HG03045 (cell line): ENCODE measurements around the gene THAP7.

Experiments
- ATAC-seq: cut with Tn5 transposase; IDR thresholded peaks from one replicate; pipeline ENCODE4 v1.9.1; 2021; ENCODE audit warnings: mild to moderate bottlenecking, moderate library complexity; ENCODE audit not compliant: unreplicated experiment

THAP7 gene

GRCh38 chr22:21031545-21032036 lies 29.7 kb upstream of the THAP7 start:
- ATAC-seq: no peak

GRCh38 chr22:21030621-21031544 lies 29.0 kb upstream of the THAP7 start:
- no peak for ATAC-seq

GRCh38 chr22:21030032-21030431 lies 28.1 kb upstream of the THAP7 start:
- no peak for ATAC-seq

DNA sequence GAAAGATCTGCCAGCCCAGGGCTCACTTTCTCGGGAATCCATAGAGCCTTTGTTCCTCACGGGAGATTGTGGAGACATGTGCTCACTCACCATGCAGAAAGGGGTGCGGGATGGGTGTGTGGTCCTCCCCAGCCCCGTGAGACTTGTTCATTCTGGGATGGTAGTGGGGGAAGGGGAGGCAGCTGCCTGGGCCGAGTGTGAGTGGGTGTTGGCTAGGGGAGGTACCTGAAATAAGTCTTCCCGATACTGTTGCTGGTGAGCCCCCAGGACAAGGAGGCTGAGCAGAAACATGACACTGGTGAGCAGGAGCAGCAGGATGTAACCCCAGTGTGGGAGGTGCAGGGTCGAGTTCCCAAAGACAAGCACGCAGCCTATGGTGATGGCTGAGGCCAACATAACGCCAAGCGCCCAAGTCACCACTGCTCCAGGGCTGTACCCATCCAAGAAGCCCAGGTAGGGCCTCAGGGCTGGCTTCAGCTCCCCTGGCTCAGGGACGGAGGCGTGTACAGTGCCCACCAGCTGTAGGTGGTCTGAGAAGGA lies 27.6 kb upstream of the THAP7 start:
- no peak for ATAC-seq

- no peak for ATAC-seq
These were observed 26.6 kb upstream of the THAP7 start for GRCh38 chr22:21028277-21029251.

- ATAC-seq: no peak
These were observed 25.1 kb upstream of the THAP7 start for GRCh38 chr22:21026783-21027692.

GRCh38 chr22:21025763-21026755 lies 24.1 kb upstream of the THAP7 start:
- no peak for ATAC-seq

GRCh38 chr22:21025266-21025665 lies 23.3 kb upstream of the THAP7 start:
- ATAC-seq: no peak

- no peak for ATAC-seq
These were observed 21.2 kb upstream of the THAP7 start for GRCh38 chr22:21022955-21023614.

DNA sequence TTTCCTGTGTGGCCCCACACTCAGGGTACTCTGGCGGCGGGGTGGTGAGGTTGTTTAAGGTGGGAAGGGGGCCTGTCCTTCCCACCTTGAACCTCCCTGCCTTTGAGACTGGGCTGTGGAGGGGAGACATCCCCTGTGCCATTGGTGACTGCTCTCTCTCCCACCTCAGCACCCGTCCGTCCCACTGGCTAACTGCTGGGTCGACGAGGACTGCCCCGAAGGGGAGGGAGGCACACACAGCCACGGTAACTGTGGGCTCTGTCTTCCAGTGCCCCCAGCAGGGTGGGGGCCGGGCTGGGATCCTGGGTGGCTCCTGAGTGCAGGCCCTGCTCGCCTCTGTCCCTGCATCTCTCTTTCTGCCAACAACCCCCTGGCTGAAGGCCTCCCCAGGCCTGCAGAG lies 20.6 kb upstream of the THAP7 start:
- no peak for ATAC-seq

DNA sequence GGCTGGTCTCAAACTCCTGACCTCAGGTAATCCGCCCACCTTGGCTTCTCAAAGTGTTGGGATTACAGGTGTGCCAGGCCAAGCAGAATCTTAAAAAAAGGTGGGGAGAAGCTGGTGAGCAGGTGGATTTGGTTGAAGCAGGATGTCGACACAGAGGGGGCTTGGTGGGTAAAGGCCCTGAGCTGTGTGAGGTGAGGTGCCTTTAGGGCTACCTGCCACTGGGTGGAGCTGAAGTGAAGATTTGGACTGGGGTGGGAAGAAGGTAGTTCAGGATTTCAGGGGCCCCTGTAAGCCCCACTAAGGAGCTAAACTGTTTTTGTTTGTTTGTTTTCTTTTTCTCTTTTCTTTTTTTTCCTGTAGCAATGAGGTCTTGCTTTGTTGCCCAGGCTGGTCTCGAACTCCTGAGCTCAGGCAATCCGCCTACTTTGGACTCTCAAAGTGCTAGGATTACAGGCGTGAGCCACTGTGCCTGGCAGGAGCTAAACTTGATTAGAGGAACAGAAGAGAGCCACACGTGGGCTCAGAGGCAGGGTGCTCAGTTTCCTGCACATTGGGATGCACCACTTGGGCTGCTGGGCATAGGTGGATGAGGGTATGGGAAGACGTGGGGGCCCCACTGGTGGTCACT lies 19.0 kb upstream of the THAP7 start:
- no peak for ATAC-seq

DNA sequence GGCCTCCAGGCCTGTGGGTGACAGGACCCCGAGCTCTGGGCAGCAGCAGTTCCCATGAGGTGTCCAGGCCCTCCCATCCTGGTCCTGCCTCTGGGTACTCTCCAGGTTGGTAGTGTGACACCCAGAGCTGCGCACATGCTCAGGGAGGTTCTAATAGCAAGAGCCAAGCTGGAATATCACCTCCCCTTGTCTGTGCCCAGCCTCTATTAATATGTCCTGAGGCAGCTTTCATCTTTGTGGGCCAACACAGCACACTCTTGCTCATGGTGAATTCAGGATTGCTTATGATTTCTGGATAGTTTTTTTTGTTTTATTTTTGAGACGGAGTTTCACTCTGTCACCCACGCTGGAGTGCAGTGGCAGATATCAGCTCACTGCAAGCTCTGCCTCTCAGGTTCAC lies 16.4 kb upstream of the THAP7 start:
- no peak for ATAC-seq

GRCh38 chr22:21016644-21017420 lies 14.9 kb upstream of the THAP7 start:
- no peak for ATAC-seq

DNA sequence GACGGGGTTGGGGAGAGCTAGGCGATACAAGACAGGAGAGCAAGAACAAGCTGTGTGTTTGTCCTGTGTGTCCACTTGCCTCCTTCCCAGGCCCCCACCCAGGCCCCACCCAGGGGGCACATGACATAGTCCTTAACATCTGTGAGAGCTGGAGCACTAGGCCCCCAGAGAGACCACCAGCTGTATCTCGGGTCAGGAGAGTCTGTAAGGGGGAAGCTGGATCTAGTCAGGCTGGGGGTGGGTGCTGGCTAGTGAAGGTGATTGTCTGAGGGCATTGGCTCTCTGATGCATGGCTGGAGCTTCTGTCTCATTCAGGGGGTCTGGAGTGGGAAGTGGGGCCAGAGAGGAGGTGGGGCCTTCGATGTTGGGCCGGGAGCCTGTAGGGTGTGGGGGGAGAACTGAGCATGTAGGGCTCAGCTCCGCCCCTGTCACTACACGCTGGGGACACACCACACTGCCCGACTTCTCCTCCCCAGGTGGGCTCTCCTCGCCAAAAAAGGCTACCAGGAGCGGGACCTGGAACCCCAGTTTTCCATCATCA lies 13.6 kb upstream of the THAP7 start:
- ATAC-seq: no peak

DNA sequence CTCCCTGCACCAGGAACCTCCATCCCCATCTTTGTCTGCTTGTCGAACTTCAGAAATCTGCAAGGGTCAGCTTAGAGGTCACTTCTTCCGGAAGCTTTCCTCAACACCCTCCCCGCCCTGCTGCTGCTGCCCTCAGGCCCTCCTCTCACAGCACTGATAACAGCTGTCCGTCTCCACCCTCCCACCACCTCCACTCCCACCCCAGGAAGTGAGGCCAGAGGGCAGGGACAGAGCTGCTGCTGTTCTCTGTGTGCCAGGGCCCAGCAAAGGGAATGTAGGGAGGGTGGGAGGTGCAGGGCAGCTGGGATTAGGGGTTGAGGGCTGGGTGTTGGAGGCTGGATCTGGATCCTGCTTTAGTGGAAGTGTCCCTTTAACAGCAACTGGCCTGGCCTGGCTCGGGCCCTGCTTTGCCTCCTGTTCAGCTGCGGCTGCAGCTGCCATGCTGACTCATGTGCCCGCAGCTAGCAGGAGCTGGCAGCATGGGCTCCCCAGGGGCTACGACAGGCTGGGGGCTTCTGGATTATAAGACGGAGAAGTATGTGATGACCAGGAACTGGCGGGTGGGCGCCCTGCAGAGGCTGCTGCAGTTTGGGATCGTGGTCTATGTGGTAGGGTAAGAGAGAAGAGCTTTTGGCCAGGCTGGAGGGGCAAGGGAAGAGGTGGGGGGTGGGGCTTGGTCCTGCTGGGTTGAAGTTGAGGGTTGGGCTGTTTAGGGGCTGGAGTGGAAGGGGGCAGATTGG lies 13.0 kb upstream of the THAP7 start, which contains the start of gene P2RX6:
TSS of gene P2RX6 (plus strand) at position 440 of the 740 bp plus-strand sequence. CDS start at position 450, 10 bp downstream.
- no peak for ATAC-seq

DNA sequence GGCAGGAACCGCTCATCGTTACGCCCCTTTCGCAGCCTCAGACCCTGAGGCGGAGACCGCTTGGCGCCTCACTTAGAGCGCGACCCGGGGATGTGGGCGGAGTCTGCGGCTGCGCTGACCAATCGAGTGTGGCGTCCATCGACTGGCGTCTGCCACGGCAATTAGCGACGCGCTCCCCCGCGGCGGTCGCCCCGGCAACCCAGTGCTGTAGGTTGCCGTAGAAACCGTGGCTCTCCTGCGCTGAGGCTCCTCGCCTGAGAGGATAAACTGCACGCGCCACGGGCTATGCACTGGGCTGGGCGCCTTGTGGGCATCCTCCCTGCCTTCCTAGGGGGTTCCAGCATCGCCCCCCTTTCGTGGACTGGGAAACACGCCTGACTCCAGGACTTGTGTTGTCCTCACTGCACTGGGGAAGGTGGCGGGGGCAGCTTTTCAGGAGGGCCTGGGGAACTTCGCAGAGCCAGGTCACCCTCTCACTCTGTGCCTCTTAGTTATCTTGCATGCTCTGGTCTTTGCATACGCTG lies 12.3 kb upstream of the THAP7 start:
- ATAC-seq: peak; percentile 73
